ENCODE measurements around the gene GCLC. TPM values are rescaled to one million over a fixed set of nuclear protein-coding genes. Genes with fewer than 3 reads are reported as not detected.

The GCLC gene
- total and polyA plus RNA-seq, 2 experiments from 2014 or later: 16.9 to 40.3 TPM

GRCh38 chr6:53568776-53569616 lies 24.1 kb upstream of the GCLC start (continued):
- no peak for TF ChIP-seq ETS1 (IDR thresholded peaks at IDR 0.05)
- no peak for TF ChIP-seq NANOG (IDR thresholded peaks at IDR 0.05; ENCODE audit: borderline replicate concordance)
- no peak for TF ChIP-seq CREB1 (CRISPR knock-in tag; IDR thresholded peaks at IDR 0.05; ENCODE audit: low read depth)
- TF ChIP-seq STAT1 (IDR thresholded peaks at IDR 0.05; ENCODE audit: unreplicated experiment): no peak
- no peak for TF ChIP-seq ZNF114 (CRISPR knock-in tag; IDR thresholded peaks at IDR 0.05)

- Mint-ChIP-seq H3K4me1 (no peaks in the 10 kb centered on the region), H3K4me3 (no peak overlapping the region), H3K27ac (no peak overlapping the region), H3K27me3 (ENCODE audit: insufficient read depth, low read depth, poor library complexity) (no peaks in the 10 kb centered on the region), H3K36me3 (ENCODE audit: low read depth) (peaks cover under 1% of the 10 kb centered on the region; the same call in 1 of the 3 replicates), H3K9me3 (peaks cover 9% of the 10 kb centered on the region)
- Histone ChIP-seq H3K79me2 (replicated peaks; ENCODE audit: insufficient read depth) (no peaks in the 10 kb centered on the region), H3K27me3 (ENCODE audit: insufficient read depth) (no peaks in the 10 kb centered on the region), H4K20me1 (replicated peaks; ENCODE audit: insufficient read depth) (no peaks in the 10 kb centered on the region), H3K27ac (ENCODE audit: low read depth) (no peak overlapping the region), H3K36me3 (ENCODE audit: insufficient read depth) (no peaks in the 10 kb centered on the region), H3K4me1 (ENCODE audit: insufficient read depth) (no peaks in the 10 kb centered on the region), H3K4me3 (no peak overlapping the region), H3K9me2 (ENCODE audit: insufficient read depth) (0 out of 2 replicates have a peak, but pooled peaks cover 4% of the 10 kb centered on the region), H3K4me2 (no peak overlapping the region), H2AFZ (peak overlapping the region; percentile 33; the same call in 1 of the 2 replicates), H3F3A (replicated peaks; ENCODE audit: low read depth) (no peaks in the 10 kb centered on the region)
- DNase-seq (ENCODE audit: low spot score): no peak
- ATAC-seq: no peak
- TF ChIP-seq REST (IDR thresholded peaks at IDR 0.05; ENCODE audit: unreplicated experiment): no peak
- TF ChIP-seq CREB1 (CRISPR knock-in tag; IDR thresholded peaks at IDR 0.05; ENCODE audit: low read depth): no peak
- no peak for TF ChIP-seq JUNB (IDR thresholded peaks at IDR 0.05; ENCODE audit: unreplicated experiment)
- no peak for TF ChIP-seq POLR2AphosphoS5 (IDR thresholded peaks at IDR 0.05; ENCODE audit: low read depth)
- no peak for TF ChIP-seq STAT1 (IDR thresholded peaks at IDR 0.05; ENCODE audit: unreplicated experiment)
- no peak for TF ChIP-seq EZH2phosphoT487 (IDR thresholded peaks at IDR 0.05; ENCODE audit: unreplicated experiment)
- TF ChIP-seq ETS1 (IDR thresholded peaks at IDR 0.05): no peak
- no peak for TF ChIP-seq NANOG (IDR thresholded peaks at IDR 0.05; ENCODE audit: borderline replicate concordance)
- no peak for TF ChIP-seq ZNF462 (CRISPR knock-in tag; IDR thresholded peaks at IDR 0.05)
- no peak for TF ChIP-seq ZNF114 (CRISPR knock-in tag; IDR thresholded peaks at IDR 0.05)
Observed at GRCh38 chr6:53567701-53568100, 22.8 kb upstream of the GCLC start.
